OCI-LY7 (cell line): ENCODE data around the gene ATXN1.

Experiments used
- EZH2phosphoT487 ChIP-seq: fragments of 200-600 bp; sonication (generic); IDR thresholded peaks from 2 replicates; pipeline ENCODE4 v1.6.1; 2018; ENCODE audit warnings: low read depth, borderline replicate concordance, mild to moderate bottlenecking, mixed run types, antibody characterized with exemption, low read length, moderate library complexity, mixed read lengths
- TF ChIP-seq, protein P1 (sequence below): fragments of 200-600 bp; sonication (generic); conservative IDR thresholded peaks from 2 replicates; pipeline ENCODE4 v1.5.1; 2014; ENCODE audit warnings: mild to moderate bottlenecking, antibody characterized with exemption, low read length, moderate library complexity, mixed read lengths

- TF ChIP-seq, protein P1, sequence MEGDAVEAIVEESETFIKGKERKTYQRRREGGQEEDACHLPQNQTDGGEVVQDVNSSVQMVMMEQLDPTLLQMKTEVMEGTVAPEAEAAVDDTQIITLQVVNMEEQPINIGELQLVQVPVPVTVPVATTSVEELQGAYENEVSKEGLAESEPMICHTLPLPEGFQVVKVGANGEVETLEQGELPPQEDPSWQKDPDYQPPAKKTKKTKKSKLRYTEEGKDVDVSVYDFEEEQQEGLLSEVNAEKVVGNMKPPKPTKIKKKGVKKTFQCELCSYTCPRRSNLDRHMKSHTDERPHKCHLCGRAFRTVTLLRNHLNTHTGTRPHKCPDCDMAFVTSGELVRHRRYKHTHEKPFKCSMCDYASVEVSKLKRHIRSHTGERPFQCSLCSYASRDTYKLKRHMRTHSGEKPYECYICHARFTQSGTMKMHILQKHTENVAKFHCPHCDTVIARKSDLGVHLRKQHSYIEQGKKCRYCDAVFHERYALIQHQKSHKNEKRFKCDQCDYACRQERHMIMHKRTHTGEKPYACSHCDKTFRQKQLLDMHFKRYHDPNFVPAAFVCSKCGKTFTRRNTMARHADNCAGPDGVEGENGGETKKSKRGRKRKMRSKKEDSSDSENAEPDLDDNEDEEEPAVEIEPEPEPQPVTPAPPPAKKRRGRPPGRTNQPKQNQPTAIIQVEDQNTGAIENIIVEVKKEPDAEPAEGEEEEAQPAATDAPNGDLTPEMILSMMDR = no peak
- no peak for TF ChIP-seq EZH2phosphoT487
Measured at GRCh38 chr6:16375206-16375605, 386.1 kb downstream of the ATXN1 start.
